Gastrocnemius medialis (tissue), 4 donors: ENCODE measurements around the gene MINDY4. TPM values are rescaled to one million over a fixed set of nuclear protein-coding genes. Genes with fewer than 3 reads are reported as not detected.

Experiments
- ATAC-seq, 2 donors: fragments of 150-250 bp; one replicate each; pipeline ENCODE4 v1.9.1; 2016
- DNase-seq, 2 donors: peaks; one replicate each; pipeline ENCODE4 v3.0.0-alpha.2; 2019
- H3K27ac ChIP-seq, 4 donors: fragments of 200-600 bp; sonication (generic); 1 replicate in 1 of 4; 2 replicates in 3 of 4; pipeline ENCODE4 v1.5.1; 2016 to 2018; ENCODE audit warnings: mild to moderate bottlenecking in 2 of 4, moderate library complexity in 1 of 4
- H3K27me3 ChIP-seq, 3 donors: fragments of 200-600 bp; sonication (generic) in 2 of 3; 1 replicate in 1 of 3; 2 replicates in 2 of 3; pipeline versions ENCODE4 v1.5.1 to v1.6.0; 2016 to 2019; ENCODE audit warnings: mild to moderate bottlenecking in 1 of 3, moderate library complexity in 1 of 3
- H3K36me3 ChIP-seq, 2 donors: fragments of 200-600 bp; sonication (generic) in 1 of 2; one replicate each; pipeline ENCODE4 v1.5.1; 2017 to 2018
- H3K4me1 ChIP-seq, 2 donors: fragments of 200-600 bp; sonication (generic) in 1 of 2; one replicate each; pipeline ENCODE4 v1.5.1; 2016 to 2017; ENCODE audit warnings: mild to moderate bottlenecking in 2 of 2
- H3K4me3 ChIP-seq, 4 donors: fragments of 200-600 bp; sonication (generic) in 3 of 4; 1 replicate in 1 of 4; 2 replicates in 3 of 4; pipeline ENCODE4 v1.5.1; 2016 to 2019; ENCODE audit warnings: mild to moderate bottlenecking in 2 of 4
- H3K9me3 ChIP-seq, 3 donors: fragments of 200-600 bp; sonication (generic) in 2 of 3; 1 replicate in 1 of 3; 2 replicates in 2 of 3; pipeline ENCODE4 v1.5.1; 2016 to 2019
- POLR2A ChIP-seq, 2 donors: fragments of 450-650 bp; IDR thresholded peaks; one replicate each; pipeline ENCODE4 v1.6.1; 2017; ENCODE audit warnings: antibody characterized with exemption in 2 of 2, mild to moderate bottlenecking in 2 of 2, moderate library complexity in 2 of 2
- in situ Hi-C, 4 donors: fragments of 200-750 bp; cut with MboI; loops; one replicate each; pipeline versions ENCODE4 v1.15.0 to v1.8.0; 2017; ENCODE audit warnings: low sequenced_read_pairs in 4 of 4
- intact Hi-C: fragments of 100-400 bp; cut with DNase I; formaldehyde crosslinking; loops from one replicate; pipeline ENCODE4 v1.15.1; 2023; ENCODE audit warnings: low total_unique reads
- total RNA-seq, 4 donors: library from RNA; depleted of rRNA; stranded (reverse); fragments of >200 nt; gene quantifications; one replicate each; pipeline versions ENCODE4 v1.1.0 to v1.2.3, GENCODE V29; 2016
- TF ChIP-seq, protein P1 (sequence below), 5 experiments: fragments of 450-650 bp in 3 of 5; fragments of 200-600 bp in 2 of 5; sonication (generic) in 2 of 5; IDR thresholded peaks in 4 of 5; conservative IDR thresholded peaks in 1 of 5; 1 replicate in 4 of 5; 2 replicates in 1 of 5; pipeline ENCODE4 v1.5.1; 2016 to 2019; ENCODE audit warnings: antibody characterized with exemption in 5 of 5, mild to moderate bottlenecking in 3 of 5, moderate library complexity in 3 of 5

MINDY4 gene
- total RNA-seq, 4 donors from 2014 or later: 1.4 to 4.3 (median 3.0) TPM

DNA sequence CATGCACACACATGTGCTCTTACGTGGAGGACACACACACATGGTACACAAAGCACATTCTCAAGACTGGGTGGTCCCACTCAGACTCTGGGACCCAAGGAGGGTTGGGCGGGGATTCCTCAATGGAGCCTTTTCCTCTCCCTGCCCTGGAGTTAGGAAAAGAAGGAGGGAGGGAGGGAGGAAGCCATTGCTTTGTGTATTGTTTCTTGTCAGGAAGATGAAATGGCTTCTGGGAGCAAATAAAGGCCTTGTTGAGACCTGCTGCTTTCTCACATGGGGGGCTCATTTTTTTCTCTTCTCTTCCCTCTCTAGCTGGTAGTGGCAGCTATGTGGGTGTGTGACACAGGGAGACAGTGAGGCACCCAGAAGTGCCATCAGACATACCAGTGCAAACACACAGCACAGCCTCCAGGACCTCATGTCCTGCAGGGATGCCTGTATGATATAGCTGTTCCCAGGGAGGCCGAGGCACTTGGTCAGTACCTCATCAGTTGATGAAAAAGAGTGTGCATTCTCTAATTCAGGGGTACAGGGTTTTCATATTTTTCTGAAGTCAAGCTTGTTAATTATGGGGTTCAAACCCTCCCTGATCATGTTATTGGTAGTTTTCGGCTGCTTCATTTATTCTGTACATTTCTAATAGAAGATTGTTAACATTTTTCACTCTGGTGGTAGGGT is 146.1 kb downstream of the MINDY4 start:
- Histone ChIP-seq H3K27me3 (no peaks in the 10 kb centered on the region), H3K9me3 (no peaks in the 10 kb centered on the region), H3K4me1 (peaks cover 26 to 29% of the 10 kb centered on the region in 2 donors), H3K36me3 (no peaks in the 10 kb centered on the region), H3K4me3 (no peak overlapping the region), H3K27ac (peak overlapping the region in 2 of 4 donors; percentile 64 to 73)
- TF ChIP-seq POLR2A (IDR thresholded peaks at IDR 0.05): no peak
- TF ChIP-seq, protein P1, sequence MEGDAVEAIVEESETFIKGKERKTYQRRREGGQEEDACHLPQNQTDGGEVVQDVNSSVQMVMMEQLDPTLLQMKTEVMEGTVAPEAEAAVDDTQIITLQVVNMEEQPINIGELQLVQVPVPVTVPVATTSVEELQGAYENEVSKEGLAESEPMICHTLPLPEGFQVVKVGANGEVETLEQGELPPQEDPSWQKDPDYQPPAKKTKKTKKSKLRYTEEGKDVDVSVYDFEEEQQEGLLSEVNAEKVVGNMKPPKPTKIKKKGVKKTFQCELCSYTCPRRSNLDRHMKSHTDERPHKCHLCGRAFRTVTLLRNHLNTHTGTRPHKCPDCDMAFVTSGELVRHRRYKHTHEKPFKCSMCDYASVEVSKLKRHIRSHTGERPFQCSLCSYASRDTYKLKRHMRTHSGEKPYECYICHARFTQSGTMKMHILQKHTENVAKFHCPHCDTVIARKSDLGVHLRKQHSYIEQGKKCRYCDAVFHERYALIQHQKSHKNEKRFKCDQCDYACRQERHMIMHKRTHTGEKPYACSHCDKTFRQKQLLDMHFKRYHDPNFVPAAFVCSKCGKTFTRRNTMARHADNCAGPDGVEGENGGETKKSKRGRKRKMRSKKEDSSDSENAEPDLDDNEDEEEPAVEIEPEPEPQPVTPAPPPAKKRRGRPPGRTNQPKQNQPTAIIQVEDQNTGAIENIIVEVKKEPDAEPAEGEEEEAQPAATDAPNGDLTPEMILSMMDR (IDR thresholded peaks at IDR 0.05 in 4 of 5, conservative IDR thresholded peaks at IDR 0.05 in 1 of 5): no peak
- no peak for ATAC-seq
- intact Hi-C loops (no loop called here), in situ Hi-C loops (no loop called here)
- no peak for DNase-seq

DNA sequence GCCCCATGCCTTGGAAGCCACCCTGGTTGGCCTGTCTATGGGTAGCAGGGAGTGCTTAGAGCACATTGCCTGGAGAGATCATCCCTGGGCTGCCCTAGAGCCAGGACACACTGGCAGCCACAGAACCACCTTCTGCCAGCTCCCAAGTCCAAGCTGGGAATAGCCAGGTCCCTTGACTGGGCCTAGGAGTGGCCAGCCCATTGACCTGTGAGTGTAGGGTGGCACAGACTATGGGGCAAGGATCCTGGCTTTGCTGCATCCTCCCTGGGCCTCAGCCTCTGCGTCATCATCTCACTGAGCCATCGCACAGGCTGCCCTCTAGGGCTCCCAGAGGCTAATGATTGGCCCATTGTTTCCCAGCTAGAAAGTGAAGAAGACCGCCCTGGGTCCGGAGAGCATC is 147.5 kb downstream of the MINDY4 start:
- Histone ChIP-seq H3K4me3 (no peak overlapping the region), H3K4me1 (peaks cover 26 to 29% of the 10 kb centered on the region in 2 donors), H3K9me3 (no peaks in the 10 kb centered on the region), H3K27ac (peak overlapping the region; percentile 27 to 67 (median 65)), H3K36me3 (no peaks in the 10 kb centered on the region), H3K27me3 (no peaks in the 10 kb centered on the region)
- intact Hi-C loops (no loop called here), in situ Hi-C loops (no loop called here)
- TF ChIP-seq, protein P1 (IDR thresholded peaks at IDR 0.05 in 4 of 5, conservative IDR thresholded peaks at IDR 0.05 in 1 of 5): no peak
- TF ChIP-seq POLR2A (IDR thresholded peaks at IDR 0.05): no peak
- ATAC-seq (peak in 1 of 2 donors; percentile 29), DNase-seq (peak in 1 of 2 donors; percentile 21)

DNA sequence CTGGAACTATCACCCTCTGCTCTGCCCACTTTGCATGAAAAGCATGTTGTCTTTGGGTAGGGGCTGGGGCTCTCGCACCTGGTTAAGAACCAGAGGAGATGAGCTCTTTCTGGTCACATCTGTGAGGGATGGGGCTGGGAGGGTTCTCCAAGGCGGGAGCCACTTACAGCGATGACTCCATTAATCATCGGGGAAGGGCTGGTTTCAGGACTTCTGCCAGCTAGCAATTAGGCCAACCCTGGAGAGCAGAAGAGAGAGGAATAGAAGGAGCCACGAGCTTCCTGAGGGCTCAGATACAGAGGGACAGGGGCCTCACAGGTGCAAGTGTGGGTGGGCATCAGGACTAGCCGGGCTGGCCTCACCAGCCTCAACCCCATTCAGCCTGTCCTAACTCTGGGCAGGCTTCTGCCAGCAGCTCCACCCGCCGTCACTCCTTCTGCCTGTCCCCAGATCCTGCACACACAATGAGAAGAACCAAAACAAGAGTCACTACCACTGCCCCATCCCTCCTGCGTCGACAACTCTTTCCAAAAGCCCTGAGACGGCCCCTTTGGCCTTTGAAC is 148.9 kb downstream of the MINDY4 start:
- Histone ChIP-seq H3K4me3 (no peak overlapping the region), H3K9me3 (no peaks in the 10 kb centered on the region)
- TF ChIP-seq, protein P1 (IDR thresholded peaks at IDR 0.05 in 4 of 5, conservative IDR thresholded peaks at IDR 0.05 in 1 of 5): no peak
- TF ChIP-seq POLR2A (IDR thresholded peaks at IDR 0.05): no peak

DNA sequence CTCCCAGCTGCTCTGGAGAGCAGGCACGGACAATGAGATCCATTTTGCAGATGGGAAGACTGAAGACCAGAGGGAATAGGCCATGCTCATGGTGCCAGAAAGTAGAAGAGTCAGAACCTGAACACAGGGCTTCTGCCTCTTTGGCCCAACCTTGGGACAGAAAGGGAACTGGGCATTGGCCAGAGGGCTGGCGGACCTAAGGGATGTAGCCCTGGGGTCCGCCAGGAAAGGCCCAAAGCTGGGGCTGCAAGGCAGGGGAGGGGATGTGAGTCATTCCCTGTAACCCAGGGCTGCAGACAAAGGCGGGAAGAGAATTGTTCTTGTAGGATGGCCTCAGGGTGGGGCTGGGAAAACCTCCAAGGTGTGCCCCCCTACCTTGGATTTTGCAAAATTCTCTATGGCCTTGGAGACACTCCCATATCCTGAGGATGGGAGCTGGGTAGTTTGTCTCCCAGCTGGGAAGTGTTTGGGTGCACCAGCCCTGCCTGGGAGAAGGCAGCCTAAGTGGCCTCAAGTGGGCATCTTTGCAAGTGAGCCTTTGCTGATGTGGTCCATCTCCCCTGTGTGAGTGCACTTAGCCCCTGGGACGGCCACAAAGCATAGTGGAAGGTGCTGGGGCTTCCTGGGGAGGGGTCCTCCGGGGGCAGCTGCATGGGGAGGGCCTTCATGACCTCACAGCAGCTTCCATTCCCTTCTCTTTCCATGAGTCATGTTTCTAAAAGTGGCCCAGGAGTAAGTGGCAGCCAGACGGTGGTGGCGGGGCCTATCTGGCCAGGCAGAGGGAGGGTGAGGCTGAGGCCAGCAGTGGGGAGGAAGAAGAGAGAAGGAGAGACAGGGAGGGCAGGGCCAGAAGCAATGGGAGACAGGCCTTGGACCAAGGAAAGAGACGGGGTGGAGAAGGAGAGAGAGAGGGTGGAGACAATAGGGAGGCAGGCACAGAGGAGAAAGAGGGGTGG is 149.6 kb downstream of the MINDY4 start:
- in situ Hi-C loops: no loop called here
- H3K4me1 ChIP-seq: peaks cover 26 to 29% of the 10 kb centered on the region in 2 donors

More for the DNA sequence above, 148.9 kb downstream of the MINDY4 start:
- intact Hi-C loops (no loop called here), in situ Hi-C loops (no loop called here)
- Histone ChIP-seq H3K27ac (peak overlapping the region; percentile 22 to 68 (median 65)), H3K27me3 (no peaks in the 10 kb centered on the region), H3K36me3 (no peaks in the 10 kb centered on the region), H3K4me1 (peaks cover 26 to 29% of the 10 kb centered on the region in 2 donors)
- ATAC-seq (no peak), DNase-seq (peak in 1 of 2 donors; percentile 11)

More for the DNA sequence above, 149.6 kb downstream of the MINDY4 start:
- Histone ChIP-seq H3K36me3 (no peaks in the 10 kb centered on the region), H3K27me3 (no peaks in the 10 kb centered on the region), H3K4me3 (no peak overlapping the region), H3K9me3 (no peaks in the 10 kb centered on the region), H3K27ac (peak overlapping the region; percentile 22 to 68 (median 65))
- intact Hi-C loops: no loop called here
- peak; percentile 70 to 81 for ATAC-seq
- no peak for TF ChIP-seq POLR2A (IDR thresholded peaks at IDR 0.05)
- TF ChIP-seq, protein P1 (IDR thresholded peaks at IDR 0.05 in 4 of 5, conservative IDR thresholded peaks at IDR 0.05 in 1 of 5): no peak
- peak in 1 of 2 donors; percentile 43 for DNase-seq
